Mesenteric fat pad (tissue), 1 donor: Measurements from ENCODE around the gene BEGAIN. TPM values are rescaled to one million over a fixed set of nuclear protein-coding genes. Genes with fewer than 3 reads are reported as not detected.

ENCODE experiments used
- DNase-seq: peaks from one replicate; pipeline ENCODE4 v3.0.0-alpha.2; 2020; ENCODE audit warnings: low spot score
- total RNA-seq: library from RNA; stranded (reverse); fragmentation: NEBNext Ultra II Directional; extraction: Animal tissue kit (Norgen Biotek cat#: 25700); gene quantifications from one replicate; pipeline ENCODE4 v1.2.1, GENCODE V29; 2021
- donor health status: DM: yes; HTN: yes; CAD: no.

The BEGAIN gene
- total RNA-seq, 1 donor from 2014 or later: 2.2 TPM

- peak; percentile 26 for DNase-seq
Observed at GRCh38 chr14:100616854-100617409, 29.7 kb upstream of the BEGAIN start.

GRCh38 chr14:100615736-100616695 lies 28.8 kb upstream of the BEGAIN start:
- DNase-seq: peak; percentile 85

- no peak for DNase-seq
Observed at GRCh38 chr14:100614803-100615202, 27.6 kb upstream of the BEGAIN start.

GRCh38 chr14:100612986-100613385 lies 25.8 kb upstream of the BEGAIN start:
- peak; percentile 67 for DNase-seq

GRCh38 chr14:100611811-100612480 lies 24.7 kb upstream of the BEGAIN start:
- DNase-seq: peak; percentile 67

GRCh38 chr14:100610511-100611217 lies 23.4 kb upstream of the BEGAIN start:
- peak; percentile 87 for DNase-seq

- peak; percentile 81 for DNase-seq
Observed at GRCh38 chr14:100609941-100610391, 22.7 kb upstream of the BEGAIN start.

GRCh38 chr14:100609331-100609870 lies 22.2 kb upstream of the BEGAIN start:
- DNase-seq: peak; percentile 81

GRCh38 chr14:100608586-100609330 lies 21.5 kb upstream of the BEGAIN start:
- peak; percentile 78 for DNase-seq

GRCh38 chr14:100608064-100608463 lies 20.8 kb upstream of the BEGAIN start:
- DNase-seq: no peak

- peak; percentile 74 for DNase-seq
Observed at GRCh38 chr14:100607611-100607956, 20.4 kb upstream of the BEGAIN start.

GRCh38 chr14:100606687-100607610 lies 19.7 kb upstream of the BEGAIN start:
- DNase-seq: peak; percentile 67

GRCh38 chr14:100605706-100606686 lies 18.8 kb upstream of the BEGAIN start:
- peak; percentile 86 for DNase-seq

- DNase-seq: peak; percentile 55
Observed at GRCh38 chr14:100605230-100605629, 18.0 kb upstream of the BEGAIN start.

GRCh38 chr14:100604709-100605108 lies 17.5 kb upstream of the BEGAIN start:
- DNase-seq: peak; percentile 76

GRCh38 chr14:100604121-100604501 lies 16.9 kb upstream of the BEGAIN start:
- DNase-seq: peak; percentile 59

- peak; percentile 73 for DNase-seq
Observed at GRCh38 chr14:100603341-100604120, 16.3 kb upstream of the BEGAIN start.
